ENCODE data around the gene MVB12A. TPM values are rescaled to one million over a fixed set of nuclear protein-coding genes. Genes with fewer than 3 reads are reported as not detected.

MVB12A gene
- total and polyA plus RNA-seq, 2 of the 8 experiments (the other 6 are each of a cell fraction or from before 2014, with no cell fraction given) = 37.9 to 76.6 TPM

GRCh38 chr19:17421942-17422341 lies 2.1 kb downstream of the MVB12A start (continued):
- TF ChIP-seq KDM1A (IDR thresholded peaks at IDR 0.05; ENCODE audit: borderline replicate concordance, low read length) = no peak
- no peak for TF ChIP-seq RFX5 (IDR thresholded peaks at IDR 0.05; ENCODE audit: borderline replicate concordance, low read depth, low read length)
